ENCODE measurements around the gene AHCYL2. TPM values are rescaled to one million over a fixed set of nuclear protein-coding genes. Genes with fewer than 3 reads are reported as not detected.

AHCYL2 gene
- total RNA-seq, 4 donors from 2014 or later = 8.7 to 17.3 (median 14.2) TPM

GRCh38 chr7:129258649-129259389, 34.0 kb downstream of the AHCYL2 start:
- TF ChIP-seq CTCF (IDR thresholded peaks at IDR 0.05) = no peak
- TF ChIP-seq EP300 (IDR thresholded peaks at IDR 0.05) = no peak
- no peak for TF ChIP-seq POLR2AphosphoS5 (IDR thresholded peaks at IDR 0.05)
- no peak for TF ChIP-seq POLR2A (IDR thresholded peaks at IDR 0.05)
- Histone ChIP-seq H3K9me3 (no peaks in the 10 kb centered on the region), H3K27me3 (no peaks in the 10 kb centered on the region), H3K4me1 (no peaks in the 10 kb centered on the region), H3K4me3 (no peak overlapping the region), H3K36me3 (no peaks in the 10 kb centered on the region), H3K27ac (no peak overlapping the region)
- ATAC-seq = no peak
- 64 to 68% methylated on average over 4 of the region's 4 CpGs for WGBS, 2 donors (ENCODE audit: low coverage in 1 of 2)

- H3K27me3 ChIP-seq = no peaks in the 10 kb centered on the region
- H3K27ac ChIP-seq = no peak overlapping the region
- no peaks in the 10 kb centered on the region for H3K36me3 ChIP-seq
- 79 to 80% methylated on average over 2 of the region's 2 CpGs for WGBS, 2 donors (ENCODE audit: low coverage in 1 of 2)
- TF ChIP-seq POLR2AphosphoS5 (IDR thresholded peaks at IDR 0.05) (no peak), POLR2A (IDR thresholded peaks at IDR 0.05) (no peak), EP300 (IDR thresholded peaks at IDR 0.05) (no peak), CTCF (IDR thresholded peaks at IDR 0.05) (no peak)
- no peaks in the 10 kb centered on the region for H3K9me3 ChIP-seq
- no peaks in the 10 kb centered on the region for H3K4me1 ChIP-seq
- no peak overlapping the region for H3K4me3 ChIP-seq
- ATAC-seq = no peak
Measured at GRCh38 chr7:129262324-129262723, 37.5 kb downstream of the AHCYL2 start.

- 78 to 90% methylated on average over 2 of the region's 2 CpGs for WGBS, 2 donors (ENCODE audit: low coverage in 1 of 2)
- H3K9me3 ChIP-seq = no peaks in the 10 kb centered on the region
- H3K27me3 ChIP-seq = no peaks in the 10 kb centered on the region
- no peaks in the 10 kb centered on the region for H3K36me3 ChIP-seq
- no peak overlapping the region for H3K4me3 ChIP-seq
- ATAC-seq = no peak
- no peaks in the 10 kb centered on the region for H3K4me1 ChIP-seq
- no peak for TF ChIP-seq POLR2AphosphoS5 (IDR thresholded peaks at IDR 0.05)
- no peak for TF ChIP-seq CTCF (IDR thresholded peaks at IDR 0.05)
- no peak for TF ChIP-seq EP300 (IDR thresholded peaks at IDR 0.05)
- no peak for TF ChIP-seq POLR2A (IDR thresholded peaks at IDR 0.05)
- no peak overlapping the region for H3K27ac ChIP-seq
Measured at GRCh38 chr7:129263168-129263567, 38.3 kb downstream of the AHCYL2 start.

- Histone ChIP-seq H3K36me3 (no peaks in the 10 kb centered on the region), H3K4me3 (no peak overlapping the region), H3K4me1 (no peaks in the 10 kb centered on the region), H3K27ac (no peak overlapping the region), H3K27me3 (no peaks in the 10 kb centered on the region), H3K9me3 (no peaks in the 10 kb centered on the region)
- no peak for TF ChIP-seq EP300 (IDR thresholded peaks at IDR 0.05)
- TF ChIP-seq POLR2A (IDR thresholded peaks at IDR 0.05) = no peak
- no peak for TF ChIP-seq POLR2AphosphoS5 (IDR thresholded peaks at IDR 0.05)
- TF ChIP-seq CTCF (IDR thresholded peaks at IDR 0.05) = no peak
- 79 to 85% methylated on average over 4 of the region's 4 CpGs for WGBS, 2 donors (ENCODE audit: low coverage in 1 of 2)
- ATAC-seq = no peak
Measured at GRCh38 chr7:129264534-129264933, 39.7 kb downstream of the AHCYL2 start.

GRCh38 chr7:129265328-129265727, 40.5 kb downstream of the AHCYL2 start:
- no peak overlapping the region for H3K4me3 ChIP-seq
- TF ChIP-seq CTCF (IDR thresholded peaks at IDR 0.05) (no peak), POLR2A (IDR thresholded peaks at IDR 0.05) (no peak), EP300 (IDR thresholded peaks at IDR 0.05) (no peak), POLR2AphosphoS5 (IDR thresholded peaks at IDR 0.05) (no peak)
- no peaks in the 10 kb centered on the region for H3K9me3 ChIP-seq
- no peaks in the 10 kb centered on the region for H3K36me3 ChIP-seq
- no peak overlapping the region for H3K27ac ChIP-seq
- no peaks in the 10 kb centered on the region for H3K27me3 ChIP-seq
- ATAC-seq = no peak
- 69 to 71% methylated on average over 1 of the region's 1 CpG for WGBS, 2 donors (ENCODE audit: low coverage in 1 of 2)
- no peaks in the 10 kb centered on the region for H3K4me1 ChIP-seq

Measured in gastroesophageal sphincter (tissue), 4 donors.